ENCODE data around the gene CD52. TPM values are rescaled to one million over a fixed set of nuclear protein-coding genes. Genes with fewer than 3 reads are reported as not detected.

The CD52 gene
- total RNA-seq, 1 experiment from 2014 or later: 2.8 TPM

DNA sequence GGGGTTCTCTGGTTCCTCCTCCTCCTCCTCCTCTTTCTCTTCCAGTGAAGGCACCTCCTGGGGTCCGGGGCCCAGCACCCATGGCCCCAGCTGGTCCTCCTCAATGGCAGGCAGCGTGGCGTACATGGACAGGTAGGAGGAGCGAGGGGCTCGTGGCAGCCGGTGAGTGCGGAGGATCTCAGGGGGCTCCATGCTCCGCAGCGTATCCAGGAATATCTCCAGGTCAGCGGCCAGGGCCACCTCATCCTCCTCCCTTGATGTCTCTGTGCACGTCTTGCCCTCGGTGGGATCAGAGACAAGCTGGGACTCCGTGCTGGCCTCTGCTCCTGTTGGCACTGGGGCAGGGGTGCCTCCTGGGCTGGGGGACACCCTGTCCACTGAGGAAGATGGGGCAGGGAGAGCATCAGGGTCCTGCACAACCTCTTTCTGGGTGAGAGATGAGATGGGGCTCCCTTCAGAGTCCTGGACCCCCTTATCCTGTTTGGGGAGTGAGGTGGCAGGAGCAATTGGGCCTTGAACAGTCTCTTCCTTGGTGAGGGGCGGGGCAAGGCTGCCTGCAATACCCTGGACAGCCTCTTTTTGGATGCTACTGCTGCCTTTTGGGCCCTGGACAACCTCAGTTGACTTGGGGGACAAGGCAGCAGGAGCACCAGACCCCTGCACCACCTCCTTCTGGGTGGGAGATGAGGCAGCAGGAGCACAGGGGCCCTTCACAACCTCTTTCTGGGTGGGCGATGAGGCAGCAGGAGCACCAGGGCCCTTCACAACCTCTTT, 26.6 kb downstream of the CD52 start (continued):
- TF ChIP-seq, protein P1, sequence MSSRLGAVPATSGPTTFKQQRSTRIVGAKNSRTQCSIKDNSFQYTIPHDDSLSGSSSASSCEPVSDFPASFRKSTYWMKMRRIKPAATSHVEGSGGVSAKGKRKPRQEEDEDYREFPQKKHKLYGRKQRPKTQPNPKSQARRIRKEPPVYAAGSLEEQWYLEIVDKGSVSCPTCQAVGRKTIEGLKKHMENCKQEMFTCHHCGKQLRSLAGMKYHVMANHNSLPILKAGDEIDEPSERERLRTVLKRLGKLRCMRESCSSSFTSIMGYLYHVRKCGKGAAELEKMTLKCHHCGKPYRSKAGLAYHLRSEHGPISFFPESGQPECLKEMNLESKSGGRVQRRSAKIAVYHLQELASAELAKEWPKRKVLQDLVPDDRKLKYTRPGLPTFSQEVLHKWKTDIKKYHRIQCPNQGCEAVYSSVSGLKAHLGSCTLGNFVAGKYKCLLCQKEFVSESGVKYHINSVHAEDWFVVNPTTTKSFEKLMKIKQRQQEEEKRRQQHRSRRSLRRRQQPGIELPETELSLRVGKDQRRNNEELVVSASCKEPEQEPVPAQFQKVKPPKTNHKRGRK (CRISPR knock-in tag; IDR thresholded peaks at IDR 0.05; ENCODE audit: borderline replicate concordance): no peak

- Mint-ChIP-seq H3K4me3 (no peak overlapping the region), H3K27ac (no peak overlapping the region), H3K36me3 (no peaks in the 10 kb centered on the region), H3K27me3 (ENCODE audit: low read depth) (no peaks in the 10 kb centered on the region), H3K9me3 (no peaks in the 10 kb centered on the region), H3K4me1 (peaks cover 9% of the 10 kb centered on the region)
- TF ChIP-seq ZNF317 (CRISPR knock-in tag; IDR thresholded peaks at IDR 0.05; ENCODE audit: borderline replicate concordance, low read depth) (no peak), ZNF416 (CRISPR knock-in tag; IDR thresholded peaks at IDR 0.05) (no peak), ZNF121 (CRISPR knock-in tag; IDR thresholded peaks at IDR 0.05) (no peak), NR3C1 (CRISPR knock-in tag; conservative IDR thresholded peaks at IDR 0.05; ENCODE audit: low read depth) (no peak), MLX (CRISPR knock-in tag; IDR thresholded peaks at IDR 0.05) (no peak), NR2C2 (CRISPR knock-in tag; IDR thresholded peaks at IDR 0.05) (no peak), ZNF219 (CRISPR knock-in tag; IDR thresholded peaks at IDR 0.05; ENCODE audit: borderline replicate concordance) (no peak)
- TF ChIP-seq, protein P2, sequence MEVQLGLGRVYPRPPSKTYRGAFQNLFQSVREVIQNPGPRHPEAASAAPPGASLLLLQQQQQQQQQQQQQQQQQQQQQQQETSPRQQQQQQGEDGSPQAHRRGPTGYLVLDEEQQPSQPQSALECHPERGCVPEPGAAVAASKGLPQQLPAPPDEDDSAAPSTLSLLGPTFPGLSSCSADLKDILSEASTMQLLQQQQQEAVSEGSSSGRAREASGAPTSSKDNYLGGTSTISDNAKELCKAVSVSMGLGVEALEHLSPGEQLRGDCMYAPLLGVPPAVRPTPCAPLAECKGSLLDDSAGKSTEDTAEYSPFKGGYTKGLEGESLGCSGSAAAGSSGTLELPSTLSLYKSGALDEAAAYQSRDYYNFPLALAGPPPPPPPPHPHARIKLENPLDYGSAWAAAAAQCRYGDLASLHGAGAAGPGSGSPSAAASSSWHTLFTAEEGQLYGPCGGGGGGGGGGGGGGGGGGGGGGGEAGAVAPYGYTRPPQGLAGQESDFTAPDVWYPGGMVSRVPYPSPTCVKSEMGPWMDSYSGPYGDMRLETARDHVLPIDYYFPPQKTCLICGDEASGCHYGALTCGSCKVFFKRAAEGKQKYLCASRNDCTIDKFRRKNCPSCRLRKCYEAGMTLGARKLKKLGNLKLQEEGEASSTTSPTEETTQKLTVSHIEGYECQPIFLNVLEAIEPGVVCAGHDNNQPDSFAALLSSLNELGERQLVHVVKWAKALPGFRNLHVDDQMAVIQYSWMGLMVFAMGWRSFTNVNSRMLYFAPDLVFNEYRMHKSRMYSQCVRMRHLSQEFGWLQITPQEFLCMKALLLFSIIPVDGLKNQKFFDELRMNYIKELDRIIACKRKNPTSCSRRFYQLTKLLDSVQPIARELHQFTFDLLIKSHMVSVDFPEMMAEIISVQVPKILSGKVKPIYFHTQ (CRISPR knock-in tag; IDR thresholded peaks at IDR 0.05): no peak
- TF ChIP-seq, protein P3, sequence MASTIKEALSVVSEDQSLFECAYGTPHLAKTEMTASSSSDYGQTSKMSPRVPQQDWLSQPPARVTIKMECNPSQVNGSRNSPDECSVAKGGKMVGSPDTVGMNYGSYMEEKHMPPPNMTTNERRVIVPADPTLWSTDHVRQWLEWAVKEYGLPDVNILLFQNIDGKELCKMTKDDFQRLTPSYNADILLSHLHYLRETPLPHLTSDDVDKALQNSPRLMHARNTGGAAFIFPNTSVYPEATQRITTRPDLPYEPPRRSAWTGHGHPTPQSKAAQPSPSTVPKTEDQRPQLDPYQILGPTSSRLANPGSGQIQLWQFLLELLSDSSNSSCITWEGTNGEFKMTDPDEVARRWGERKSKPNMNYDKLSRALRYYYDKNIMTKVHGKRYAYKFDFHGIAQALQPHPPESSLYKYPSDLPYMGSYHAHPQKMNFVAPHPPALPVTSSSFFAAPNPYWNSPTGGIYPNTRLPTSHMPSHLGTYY (CRISPR knock-in tag; IDR thresholded peaks at IDR 0.05): no peak
- TF ChIP-seq, protein P4, sequence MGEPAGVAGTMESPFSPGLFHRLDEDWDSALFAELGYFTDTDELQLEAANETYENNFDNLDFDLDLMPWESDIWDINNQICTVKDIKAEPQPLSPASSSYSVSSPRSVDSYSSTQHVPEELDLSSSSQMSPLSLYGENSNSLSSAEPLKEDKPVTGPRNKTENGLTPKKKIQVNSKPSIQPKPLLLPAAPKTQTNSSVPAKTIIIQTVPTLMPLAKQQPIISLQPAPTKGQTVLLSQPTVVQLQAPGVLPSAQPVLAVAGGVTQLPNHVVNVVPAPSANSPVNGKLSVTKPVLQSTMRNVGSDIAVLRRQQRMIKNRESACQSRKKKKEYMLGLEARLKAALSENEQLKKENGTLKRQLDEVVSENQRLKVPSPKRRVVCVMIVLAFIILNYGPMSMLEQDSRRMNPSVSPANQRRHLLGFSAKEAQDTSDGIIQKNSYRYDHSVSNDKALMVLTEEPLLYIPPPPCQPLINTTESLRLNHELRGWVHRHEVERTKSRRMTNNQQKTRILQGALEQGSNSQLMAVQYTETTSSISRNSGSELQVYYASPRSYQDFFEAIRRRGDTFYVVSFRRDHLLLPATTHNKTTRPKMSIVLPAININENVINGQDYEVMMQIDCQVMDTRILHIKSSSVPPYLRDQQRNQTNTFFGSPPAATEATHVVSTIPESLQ (CRISPR knock-in tag; IDR thresholded peaks at IDR 0.05): no peak
- POLR2A ChIA-PET: no interaction called here
- DNase-seq (ENCODE audit: low spot score): no peak
- ATAC-seq: peak; percentile 33; the same call in 1 of the 2 replicates
- CTCF ChIA-PET: interaction anchor here (1.0 to 2.8 kb wide), 5 partner anchors 18 to 155 kb away, joined by 5 to 15 read pairs (median 6); partner anchors contain the start of gene CATSPER4
Measured at GRCh38 chr1:26345718-26346117, 28.0 kb downstream of the CD52 start.

- ChIA-PET POLR2A (interaction anchor here (0.5 kb wide), 1 partner anchor 34 kb away, joined by 6 read pairs; no protein-coding TSS in a partner anchor), CTCF (interaction anchor here (0.6 to 2.8 kb wide), 7 partner anchors 17 to 179 kb away, joined by 3 to 15 read pairs (median 5); partner anchors contain the start of gene CATSPER4)
- TF ChIP-seq, protein P5, sequence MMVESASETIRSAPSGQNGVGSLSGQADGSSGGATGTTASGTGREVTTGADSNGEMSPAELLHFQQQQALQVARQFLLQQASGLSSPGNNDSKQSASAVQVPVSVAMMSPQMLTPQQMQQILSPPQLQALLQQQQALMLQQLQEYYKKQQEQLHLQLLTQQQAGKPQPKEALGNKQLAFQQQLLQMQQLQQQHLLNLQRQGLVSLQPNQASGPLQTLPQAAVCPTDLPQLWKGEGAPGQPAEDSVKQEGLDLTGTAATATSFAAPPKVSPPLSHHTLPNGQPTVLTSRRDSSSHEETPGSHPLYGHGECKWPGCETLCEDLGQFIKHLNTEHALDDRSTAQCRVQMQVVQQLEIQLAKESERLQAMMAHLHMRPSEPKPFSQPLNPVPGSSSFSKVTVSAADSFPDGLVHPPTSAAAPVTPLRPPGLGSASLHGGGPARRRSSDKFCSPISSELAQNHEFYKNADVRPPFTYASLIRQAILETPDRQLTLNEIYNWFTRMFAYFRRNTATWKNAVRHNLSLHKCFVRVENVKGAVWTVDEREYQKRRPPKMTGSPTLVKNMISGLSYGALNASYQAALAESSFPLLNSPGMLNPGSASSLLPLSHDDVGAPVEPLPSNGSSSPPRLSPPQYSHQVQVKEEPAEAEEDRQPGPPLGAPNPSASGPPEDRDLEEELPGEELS (CRISPR knock-in tag; IDR thresholded peaks at IDR 0.05): no peak
- TF ChIP-seq SMAD4 (CRISPR knock-in tag; IDR thresholded peaks at IDR 0.05): no peak
- H3K4me1 Mint-ChIP-seq: peaks cover 16% of the 10 kb centered on the region
- no peak overlapping the region for H3K4me3 Mint-ChIP-seq
- ATAC-seq (no peak), DNase-seq (ENCODE audit: low spot score) (no peak)
- H3K36me3 Mint-ChIP-seq: no peaks in the 10 kb centered on the region
- no peaks in the 10 kb centered on the region for H3K9me3 Mint-ChIP-seq
- H3K27me3 Mint-ChIP-seq (ENCODE audit: low read depth): no peaks in the 10 kb centered on the region
- H3K27ac Mint-ChIP-seq: no peak overlapping the region
Measured at GRCh38 chr1:26346274-26347033, 28.7 kb downstream of the CD52 start.

Data from WTC11 (cell line).